Stimulated activated CD8-positive, alpha-beta memory T cell treated with anti-CD3 and anti-CD28 coated beads, Interleukin-2, amount 100 ng/mL, for 48 hours (primary cell): Measurements from ENCODE around the gene SV2B.

ENCODE experiments used
- DNase-seq, 2 donors: peaks; one replicate each; pipeline ENCODE4 v3.0.0-alpha.2; 2020; ENCODE audit warnings: low read depth in 2 of 2

SV2B gene

DNA sequence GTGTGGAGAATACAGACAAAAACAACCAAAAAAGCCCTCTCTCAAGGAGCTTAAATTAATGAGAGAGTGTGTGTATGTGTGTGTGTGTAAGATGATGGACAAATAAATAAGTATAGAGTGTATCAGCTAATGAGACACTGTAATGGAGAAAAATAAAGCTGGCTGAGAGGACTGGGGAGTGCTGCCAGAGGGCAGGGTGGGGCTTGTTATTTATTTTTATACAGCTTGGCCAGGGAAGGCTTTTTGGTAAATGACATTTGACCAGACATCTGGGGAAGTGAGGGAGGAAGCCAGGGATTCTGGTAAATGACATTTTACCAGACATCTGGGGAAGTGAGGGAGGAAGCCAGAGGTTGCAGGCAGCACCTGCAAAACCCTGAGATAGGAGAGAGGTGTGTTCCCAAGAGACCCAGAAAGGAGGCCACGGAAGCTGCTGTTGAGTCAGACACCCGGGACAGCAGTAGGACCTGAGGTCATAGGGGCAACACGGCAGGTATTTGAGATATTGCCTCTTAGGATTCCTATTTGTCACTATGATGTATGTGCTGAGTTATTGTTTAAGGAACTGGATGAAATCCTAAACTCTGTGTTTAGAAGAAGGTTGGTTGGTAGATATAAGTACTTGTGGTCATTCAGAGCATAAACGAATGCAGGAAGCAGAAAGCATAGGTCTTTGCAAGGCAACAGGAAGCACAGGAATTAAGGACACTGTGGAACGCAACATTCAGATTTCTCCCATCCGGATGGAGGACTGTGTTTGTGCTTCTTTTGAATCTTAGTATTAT is 2.7 kb downstream of the SV2B start:
- no peak for DNase-seq

DNA sequence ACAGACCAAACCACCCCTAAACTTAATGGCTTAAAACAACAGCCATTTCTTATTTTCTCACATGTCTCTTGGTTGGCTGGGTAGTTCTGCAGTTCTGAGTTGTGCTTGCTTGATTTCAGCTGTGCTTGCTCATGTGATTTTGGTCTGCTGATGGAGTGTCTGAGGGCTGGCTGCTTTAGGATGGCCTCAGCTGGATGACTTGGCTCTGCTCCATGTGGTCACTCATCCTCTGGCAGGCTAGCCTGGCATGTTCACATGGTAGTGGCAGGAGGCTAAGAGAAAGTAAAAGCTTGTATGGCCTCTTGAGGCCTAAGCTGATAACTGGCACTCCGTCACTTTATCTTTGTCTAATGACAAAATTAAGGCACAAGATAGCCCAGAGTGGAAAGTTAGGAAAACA is 4.1 kb downstream of the SV2B start:
- no peak for DNase-seq

DNA sequence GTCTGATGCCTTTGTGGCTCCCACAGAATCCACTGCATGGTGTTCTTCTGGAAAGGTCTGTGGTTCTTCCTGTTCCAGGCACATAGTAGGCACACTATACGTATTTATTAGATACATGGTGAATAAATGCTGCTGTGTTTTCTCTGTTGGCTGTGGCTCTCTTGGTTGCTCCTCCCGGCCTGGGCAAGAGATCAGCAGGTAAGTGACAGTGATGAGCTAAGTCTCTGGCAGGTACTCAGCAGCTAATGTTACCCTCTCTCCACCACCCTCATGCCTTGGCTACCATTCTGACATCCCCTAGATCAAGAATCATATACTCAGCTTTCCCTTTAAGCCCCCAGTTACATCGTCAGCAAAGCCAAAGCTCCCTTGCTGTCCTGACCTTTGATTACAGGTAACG is 8.4 kb downstream of the SV2B start:
- DNase-seq = no peak

- DNase-seq = no peak
Measured at GRCh38 chr15:91109885-91110284, 9.8 kb downstream of the SV2B start.

DNA sequence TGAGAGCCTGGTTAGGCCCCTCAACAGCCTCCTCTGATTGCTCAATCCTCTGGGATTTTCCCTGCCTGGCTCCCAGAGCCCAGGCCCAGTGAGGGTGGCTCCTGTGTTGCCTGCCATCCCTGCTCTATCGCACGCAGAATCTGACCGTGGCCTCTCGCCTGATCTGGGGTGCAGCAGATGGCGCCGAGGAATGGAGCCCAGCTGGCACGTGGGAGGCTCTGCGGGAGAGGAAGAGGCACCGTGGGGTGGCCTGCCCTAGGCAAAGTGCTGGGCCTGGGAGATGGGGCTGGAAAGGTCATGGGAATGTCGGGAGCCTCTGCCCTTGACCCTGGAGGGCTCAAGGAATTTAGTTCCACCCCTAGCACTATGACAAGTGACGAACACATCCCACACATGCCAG is 10.3 kb downstream of the SV2B start:
- no peak for DNase-seq

DNA sequence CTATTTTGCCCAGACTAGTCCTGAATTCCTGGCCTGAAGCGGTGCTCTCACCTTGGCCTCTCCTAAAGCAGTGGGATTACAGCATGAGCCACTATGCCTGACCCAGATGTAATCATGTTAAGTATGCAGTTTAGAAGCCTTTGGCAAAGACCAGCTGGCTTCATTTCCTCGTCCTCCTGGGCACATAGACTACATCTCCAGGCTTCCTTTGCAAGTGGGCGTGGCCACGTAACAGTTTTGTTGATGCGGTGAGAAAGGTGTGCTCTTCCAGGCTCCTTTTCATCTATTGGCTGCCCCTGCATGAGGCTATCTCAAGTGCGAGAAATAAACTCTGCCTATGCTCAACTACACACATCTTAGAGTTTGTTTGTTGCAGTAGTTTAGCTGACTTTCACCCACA is 13.0 kb downstream of the SV2B start:
- no peak for DNase-seq

GRCh38 chr15:91114301-91114700 is 14.2 kb downstream of the SV2B start:
- DNase-seq = no peak

- no peak for DNase-seq
Measured at GRCh38 chr15:91116113-91117067, 16.3 kb downstream of the SV2B start.

GRCh38 chr15:91117375-91117774 is 17.3 kb downstream of the SV2B start:
- DNase-seq = no peak

DNA sequence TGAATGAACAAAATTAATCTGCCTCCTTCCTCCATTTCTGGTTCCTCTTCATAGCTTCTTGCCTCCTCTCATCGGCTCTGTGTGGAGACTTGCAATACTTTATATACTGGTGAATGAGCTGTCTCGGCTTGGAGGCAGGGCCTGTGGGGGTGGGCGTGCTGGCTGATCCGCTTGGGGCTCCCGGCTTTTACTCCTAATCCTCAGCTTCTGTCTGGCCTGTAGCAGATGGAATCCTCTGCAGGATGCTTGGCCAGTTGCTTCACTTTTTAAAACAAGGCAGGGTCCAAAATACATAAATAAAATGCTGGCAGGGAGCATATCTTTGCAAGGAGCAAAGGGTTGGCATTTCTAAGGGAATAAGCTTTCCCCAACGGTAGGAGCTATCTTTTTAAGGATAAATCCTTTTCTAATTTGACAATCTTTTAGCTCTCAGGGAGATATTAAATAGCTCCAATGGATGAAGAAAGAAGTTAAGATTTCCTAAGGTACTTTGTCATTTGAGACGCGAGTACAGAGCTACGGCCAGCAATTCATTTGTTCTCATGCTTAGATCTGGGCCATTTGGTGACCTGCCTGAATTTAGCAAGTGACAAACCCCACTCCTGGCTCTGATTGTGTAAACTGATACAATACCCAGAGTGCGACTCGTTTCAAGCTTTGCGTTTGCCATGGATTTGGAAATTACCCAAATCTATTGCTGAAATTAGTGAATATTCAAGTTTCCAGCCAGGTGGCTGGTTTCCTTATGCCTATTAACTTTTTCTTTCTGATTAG is 18.9 kb downstream of the SV2B start:
- no peak for DNase-seq

GRCh38 chr15:91122296-91122695 is 22.2 kb downstream of the SV2B start:
- DNase-seq = no peak

DNA sequence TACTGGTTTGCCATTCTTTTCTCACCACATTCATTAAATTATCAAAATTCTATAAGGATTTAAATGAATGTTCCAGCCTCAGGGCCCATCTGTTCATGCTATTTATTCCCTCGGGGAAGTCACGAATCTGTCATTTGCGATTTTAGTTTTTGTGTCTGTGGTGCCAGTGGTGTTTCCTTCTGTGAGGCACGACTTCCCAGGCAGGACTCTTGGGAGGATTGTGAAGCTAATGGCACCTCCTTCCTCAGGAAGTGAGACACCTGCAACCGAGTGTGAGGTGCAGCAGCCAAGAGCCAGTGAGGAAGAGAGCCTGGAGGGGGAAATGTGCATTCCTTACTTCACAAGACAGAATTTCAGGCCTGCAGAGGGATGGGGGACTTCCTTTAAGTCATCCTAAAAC is 24.1 kb downstream of the SV2B start:
- DNase-seq = no peak

- DNase-seq = no peak
Measured at GRCh38 chr15:91125162-91125561, 25.1 kb downstream of the SV2B start.

- DNase-seq = no peak
Measured at GRCh38 chr15:91126080-91126479, 26.0 kb downstream of the SV2B start.

- DNase-seq = no peak
Measured at GRCh38 chr15:91127236-91127955, 27.3 kb downstream of the SV2B start.

GRCh38 chr15:91128016-91128415 is 28.0 kb downstream of the SV2B start:
- no peak for DNase-seq

DNA sequence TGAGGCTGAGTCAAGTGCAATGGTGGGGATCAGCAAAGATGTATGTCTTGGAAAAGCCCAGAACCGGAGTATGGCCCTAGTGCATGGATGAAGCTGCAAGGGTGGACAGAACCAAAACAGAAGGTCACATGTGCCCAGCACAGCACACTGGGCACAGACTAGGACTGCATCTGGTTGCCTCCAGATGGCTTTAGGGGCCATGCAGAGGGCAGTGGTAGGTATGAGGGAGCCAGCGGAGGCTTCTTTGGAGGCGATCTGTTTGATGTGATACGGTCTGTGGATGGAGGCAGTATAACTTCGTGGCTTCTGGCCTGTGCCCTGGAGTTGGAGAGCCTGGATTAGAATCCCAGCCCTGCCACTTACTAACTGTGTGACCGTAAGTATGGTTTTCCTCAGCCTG is 29.4 kb downstream of the SV2B start:
- no peak for DNase-seq

DNA sequence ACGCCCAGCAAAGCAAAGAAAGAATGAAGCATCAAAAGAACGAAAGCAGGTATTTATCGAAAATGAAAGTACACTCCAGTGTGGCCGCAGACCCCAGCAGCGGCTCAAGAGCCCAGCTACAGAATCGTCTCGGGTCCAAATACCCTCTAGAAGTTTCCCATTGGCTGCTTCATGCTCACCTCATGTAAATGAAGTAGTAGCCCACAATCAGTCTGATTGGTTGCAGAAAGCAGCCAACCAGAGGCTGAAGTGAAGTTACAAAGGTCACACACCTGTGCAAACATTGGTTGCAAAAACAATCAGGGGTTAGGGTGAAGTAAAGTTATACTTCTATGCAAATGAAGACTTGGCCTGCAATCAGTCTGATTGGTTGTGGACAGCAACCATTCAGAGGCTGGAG is 32.0 kb downstream of the SV2B start:
- no peak for DNase-seq

- no peak for DNase-seq
Measured at GRCh38 chr15:91133511-91133910, 33.5 kb downstream of the SV2B start.

DNA sequence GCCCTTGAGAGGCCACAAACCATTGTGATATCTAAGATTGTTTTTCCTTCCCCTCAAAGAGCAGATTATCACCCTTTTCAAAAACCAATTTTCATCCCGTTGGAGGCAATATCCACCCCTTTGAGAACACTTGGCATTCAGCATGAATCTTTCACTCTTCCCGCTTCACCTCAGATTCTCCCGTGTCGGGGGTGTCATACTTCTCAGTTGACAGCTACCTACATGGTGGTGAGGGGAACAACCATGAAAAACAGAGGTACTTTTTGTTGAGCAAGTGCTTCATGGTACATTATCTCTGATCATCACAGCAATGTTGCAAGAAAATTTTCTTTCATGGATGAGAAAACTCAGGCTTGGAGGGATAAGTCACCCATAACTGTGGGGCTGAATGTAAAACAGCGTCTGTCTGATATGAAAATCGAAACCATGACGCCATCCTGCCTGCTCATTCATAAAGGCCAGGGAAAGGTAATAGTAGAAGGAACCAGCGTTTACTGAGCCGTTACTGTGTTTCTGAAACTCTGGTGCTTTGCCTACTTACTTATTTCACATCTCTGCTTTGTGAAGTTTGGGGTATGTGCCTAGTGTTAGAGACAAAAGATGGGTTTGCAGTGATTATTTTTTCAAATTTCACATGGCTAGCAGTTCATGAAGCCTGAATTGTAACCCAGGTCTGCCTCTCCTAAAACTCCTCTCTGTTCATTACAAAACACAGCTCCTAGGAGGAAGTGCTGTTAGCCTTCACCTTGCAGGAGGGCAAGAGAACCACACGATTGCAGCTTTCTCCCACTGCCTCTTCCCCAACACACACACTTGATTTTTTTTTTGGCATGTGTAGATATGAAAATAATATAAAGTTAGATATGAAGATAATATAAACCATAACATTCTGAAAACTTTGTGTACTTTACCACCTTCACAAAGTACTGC is 35.4 kb downstream of the SV2B start:
- DNase-seq = no peak
